H1 (cell line): ENCODE measurements around the gene DIP2C. TPM values are rescaled to one million over a fixed set of nuclear protein-coding genes. Genes with fewer than 3 reads are reported as not detected.
A peak's percentile ranks its signal among the peaks of the same experiment; 100 is the strongest.

Experiments used
- CTCF ChIA-PET: fragments of 300-600 bp; sonication (Branson Sonifier 250); formaldehyde crosslinking; loops from one replicate; lab custom pipeline; 2021; ENCODE audit not compliant: partially characterized antibody; lab: Charles Lee
- POLR2A ChIA-PET: fragments of 300-600 bp; sonication (Branson Sonifier 250); formaldehyde crosslinking; loops from one replicate; lab custom pipeline; 2021; ENCODE audit warnings: inconsistent platforms; ENCODE audit not compliant: partially characterized antibody; lab: Charles Lee
- DNase-seq, 2 experiments: peaks; one replicate each; pipeline versions ENCODE4 v3.0.0 to v3.0.0-alpha.2; 2010 to 2022; ENCODE audit warnings: low spot score in 2 of 2, low read depth in 1 of 2, mixed read lengths in 1 of 2
- FAIRE-seq: peaks from 2 replicates; lab custom pipeline; 2011; peaks lifted over from hg19 to GRCh38; lab: Jason Lieb, UNC
- H2AFZ ChIP-seq: 2 replicates; pipeline ENCODE4 v1.8.1; 2012; ENCODE audit warnings: low read length, inconsistent platforms
- H2AK5ac ChIP-seq: 2 replicates; pipeline ENCODE4 v1.6.1; 2013; ENCODE audit warnings: low read depth, low read length
- H2BK120ac ChIP-seq: replicated peaks from 2 replicates; pipeline ENCODE3; 2013; ENCODE audit warnings: low read depth, low read length, inconsistent platforms
- H2BK12ac ChIP-seq: 2 replicates; pipeline ENCODE4 v1.6.1; 2013; ENCODE audit warnings: low read depth, low read length
- H2BK15ac ChIP-seq: 2 replicates; pipeline ENCODE4 v1.6.1; 2013; ENCODE audit warnings: low read length
- H2BK20ac ChIP-seq: 2 replicates; pipeline ENCODE4 v1.6.1; 2013; ENCODE audit warnings: low read length
- H2BK5ac ChIP-seq: 2 replicates; pipeline ENCODE4 v1.6.1; 2013; ENCODE audit warnings: low read depth, low read length
- H3K14ac ChIP-seq: 2 replicates; pipeline ENCODE4 v1.6.1; 2013; ENCODE audit warnings: inconsistent platforms; ENCODE audit not compliant: insufficient read length
- H3K18ac ChIP-seq: 2 replicates; pipeline ENCODE4 v1.6.1; 2013; ENCODE audit warnings: low read length; ENCODE audit errors: extremely low read depth
- H3K23ac ChIP-seq: 2 replicates; pipeline ENCODE4 v1.6.1; 2013; ENCODE audit warnings: inconsistent platforms; ENCODE audit not compliant: insufficient read length
- H3K23me2 ChIP-seq: 2 replicates; pipeline ENCODE4 v1.6.1; 2013; ENCODE audit warnings: low read depth, low read length
- H3K27ac ChIP-seq: 2 replicates; pipeline ENCODE4 v1.6.1; 2011; ENCODE audit warnings: low read depth, low read length, inconsistent platforms
- H3K27me3 ChIP-seq, 4 experiments: replicated peaks in 1 of 4; 1 replicate in 1 of 4; 2 replicates in 3 of 4; pipeline versions ENCODE4 v1.6.1 to v1.8.1; 2011 to 2013; ENCODE audit warnings: low read length in 3 of 4, mild to moderate bottlenecking in 3 of 4, inconsistent platforms in 2 of 4, mixed read lengths in 2 of 4, moderate library complexity in 1 of 4; ENCODE audit not compliant: control insufficient read depth in 3 of 4, insufficient read depth in 3 of 4; ENCODE audit errors: extremely low read depth in 1 of 4
- H3K36me3 ChIP-seq, 4 experiments: 2 replicates each; pipeline versions ENCODE4 v1.6.1 to v1.8.1; 2011 to 2013; ENCODE audit warnings: mild to moderate bottlenecking in 4 of 4, low read length in 3 of 4, moderate library complexity in 2 of 4, control low read depth in 1 of 4, inconsistent platforms in 1 of 4; ENCODE audit not compliant: insufficient read depth in 4 of 4, control insufficient read depth in 2 of 4
- H3K4ac ChIP-seq: replicated peaks from 2 replicates; pipeline ENCODE3; 2013; ENCODE audit warnings: low read length, low read depth, mixed read lengths, inconsistent platforms; ENCODE audit not compliant: insufficient read length
- H3K4me1 ChIP-seq, 4 experiments: replicated peaks in 1 of 4; 1 replicate in 1 of 4; 2 replicates in 3 of 4; pipeline versions ENCODE4 v1.6.1 to v1.8.1; 2011 to 2013; ENCODE audit warnings: low read length in 3 of 4, inconsistent platforms in 2 of 4, mixed read lengths in 1 of 4; ENCODE audit not compliant: insufficient read depth in 4 of 4, control insufficient read depth in 3 of 4
- H3K4me2 ChIP-seq, 2 experiments: 2 replicates each; pipeline versions ENCODE4 v1.6.1 to v1.8.1; 2011 to 2013; ENCODE audit warnings: low read depth in 2 of 2, low read length in 2 of 2, control low read depth in 1 of 2, inconsistent platforms in 1 of 2, mild to moderate bottlenecking in 1 of 2; ENCODE audit not compliant: insufficient read depth in 1 of 2
- H3K4me3 ChIP-seq, 4 experiments: fragments of 200-600, 300-600 bp in 1 of 4; sonication (generic), shearing (Covaris generic), sonication (Bioruptor Twin) in 1 of 4; 2 replicates each; pipeline versions ENCODE4 v1.5.1 to v1.8.1; 2011 to 2016; ENCODE audit warnings: low read length in 4 of 4, low read depth in 3 of 4, control low read depth in 2 of 4, inconsistent platforms in 2 of 4, mild to moderate bottlenecking in 2 of 4, mixed read lengths in 1 of 4, moderate library complexity in 1 of 4; ENCODE audit not compliant: insufficient read depth in 2 of 4; ENCODE audit errors: extremely low read depth in 1 of 4
- H3K56ac ChIP-seq: replicated peaks from 2 replicates; pipeline ENCODE3; 2013; ENCODE audit warnings: low read depth, mild to moderate bottlenecking, mixed read lengths, low read length, inconsistent platforms; ENCODE audit not compliant: insufficient read length
- H3K79me1 ChIP-seq: 2 replicates; pipeline ENCODE4 v1.6.1; 2013; ENCODE audit warnings: low read depth, low read length, control low read depth
- H3K79me2 ChIP-seq, 2 experiments: 2 replicates each; pipeline versions ENCODE4 v1.6.1 to v1.8.1; 2012 to 2013; ENCODE audit warnings: low read length in 2 of 2, mild to moderate bottlenecking in 2 of 2, inconsistent platforms in 1 of 2; ENCODE audit not compliant: insufficient read depth in 2 of 2, control insufficient read depth in 1 of 2
- H3K9ac ChIP-seq, 4 experiments: replicated peaks in 1 of 4; 1 replicate in 1 of 4; 2 replicates in 3 of 4; pipeline versions ENCODE4 v1.6.1 to v1.8.1; 2011 to 2013; ENCODE audit warnings: low read depth in 3 of 4, low read length in 3 of 4, control low read depth in 2 of 4, mild to moderate bottlenecking in 2 of 4, moderate library complexity in 2 of 4, inconsistent platforms in 1 of 4; ENCODE audit errors: extremely low read depth in 1 of 4
- H3K9me3 ChIP-seq, 2 experiments: 2 replicates each; pipeline versions ENCODE4 v1.6.1 to v1.8.1; 2012 to 2013; ENCODE audit warnings: mild to moderate bottlenecking in 2 of 2, moderate library complexity in 2 of 2, control low read depth in 1 of 2, inconsistent platforms in 1 of 2, low read depth in 1 of 2, low read length in 1 of 2, mixed read lengths in 1 of 2; ENCODE audit not compliant: insufficient read depth in 2 of 2
- H4K20me1 ChIP-seq, 2 experiments: replicated peaks in 1 of 2; 2 replicates each; pipeline versions ENCODE3 to v1.8.1; 2011 to 2013; ENCODE audit warnings: inconsistent platforms in 2 of 2, low read length in 2 of 2, mild to moderate bottlenecking in 1 of 2; ENCODE audit not compliant: insufficient read depth in 2 of 2, control insufficient read depth in 1 of 2
- H4K5ac ChIP-seq: 2 replicates; pipeline ENCODE4 v1.6.1; 2013; ENCODE audit warnings: low read length, low read depth, mixed read lengths, inconsistent platforms; ENCODE audit not compliant: insufficient read length
- H4K8ac ChIP-seq: 2 replicates; pipeline ENCODE4 v1.8.0; 2013; ENCODE audit warnings: mild to moderate bottlenecking, moderate library complexity, low read length, inconsistent platforms; ENCODE audit not compliant: insufficient read depth; ENCODE audit errors: extremely low read depth
- H4K91ac ChIP-seq: replicated peaks from 2 replicates; pipeline ENCODE3; 2013; ENCODE audit warnings: low read length, mixed read lengths, inconsistent platforms; ENCODE audit not compliant: insufficient read length
- NRF1 ChIP-seq: IDR thresholded peaks from 2 replicates; pipeline ENCODE4 v1.6.1; 2011; ENCODE audit warnings: mild to moderate bottlenecking, low read depth, low read length, improper control_type of control experiment
- WGBS, 2 experiments: shearing (Covaris generic) in 1 of 2; methylation state at CpG; one replicate each; pipeline versions ENCODE4 v1.1.6 to v1.1.7; 2013 to 2015; ENCODE audit warnings: low lambda C conversion rate in 2 of 2, mixed read lengths in 2 of 2, inconsistent platforms in 1 of 2, low coverage in 1 of 2, missing lambda C conversion rate in 1 of 2; ENCODE audit not compliant: insufficient replicate concordance in 2 of 2, insufficient coverage in 1 of 2, insufficient read length in 1 of 2; ENCODE audit errors: extremely low coverage in 1 of 2, missing lambda C conversion rate in 1 of 2; 5-methylcytosine and 5-hydroxymethylcytosine counted together
- polyA plus RNA-seq, 7 experiments: library from polyadenylated mRNA; depleted of rRNA in 3 of 7; stranded (reverse) in 5 of 7; unstranded in 2 of 7; fragments of >200 nt in 5 of 7; fragments of 200-250 nt in 2 of 7; gene quantifications; 1 replicate in 5 of 7; 2 replicates in 1 of 7; 4 replicates in 1 of 7; pipeline versions ENCODE4 v1.2.1 to v1.2.3, GENCODE V29; 2011 to 2013; ENCODE audit warnings: missing spikeins in 2 of 7, mixed read lengths in 2 of 7
- total RNA-seq: library from RNA; stranded (reverse); fragmentation: NEBNext Ultra II Directional; extraction: Animal tissue kit (Norgen Biotek cat#: 25700); gene quantifications from 2 replicates; pipeline ENCODE4 v1.2.1, GENCODE V29; 2021

DIP2C gene
- total and polyA plus RNA-seq, 2 of the 8 experiments (the other 6 are each of a cell fraction or from before 2014, with no cell fraction given) = 3.8 to 9.3 TPM

DNA sequence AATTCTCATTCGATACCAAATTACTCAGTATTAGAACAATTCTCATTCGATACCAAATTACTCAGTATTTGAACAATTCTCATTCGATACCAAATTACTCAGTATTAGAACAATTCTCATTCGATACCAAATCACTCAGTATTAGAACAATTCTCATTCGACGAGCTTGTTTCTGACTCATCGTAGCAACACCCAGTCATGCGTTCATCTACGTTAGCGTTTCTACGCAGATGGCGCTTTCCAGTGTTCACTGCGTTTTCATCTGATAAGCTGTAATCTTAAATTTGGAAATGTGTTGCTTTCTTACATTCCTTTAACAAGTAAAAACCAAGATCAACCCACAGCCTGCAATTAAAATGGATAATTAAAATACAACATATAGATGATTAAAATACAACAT lies 277.9 kb downstream of the DIP2C start:
- Histone ChIP-seq H4K20me1 (no peaks in the 10 kb centered on the region), H3K23me2 (no peaks in the 10 kb centered on the region), H3K27me3 (no peaks in the 10 kb centered on the region), H2AFZ (no peak overlapping the region), H2BK20ac (no peak overlapping the region), H3K4me1 (no peaks in the 10 kb centered on the region), H4K91ac (no peak overlapping the region), H2BK120ac (no peak overlapping the region), H2BK12ac (no peak overlapping the region), H3K79me2 (no peaks in the 10 kb centered on the region), H3K4me2 (no peak overlapping the region), H3K9ac (no peak overlapping the region), H3K79me1 (no peaks in the 10 kb centered on the region), H4K5ac (no peak overlapping the region), H3K4me3 (no peak overlapping the region), H2BK15ac (no peak overlapping the region), H3K56ac (no peak overlapping the region), H3K9me3 (no peaks in the 10 kb centered on the region), H2AK5ac (no peak overlapping the region), H3K36me3 (peaks cover 0 to 2% (median 0%) of the 10 kb centered on the region in 4 experiments; a peak in 1 of 8 replicates), H3K23ac (no peak overlapping the region), H2BK5ac (no peak overlapping the region), H3K27ac (no peak overlapping the region), H3K18ac (no peak overlapping the region), H3K14ac (no peak overlapping the region), H4K8ac (no peak overlapping the region), H3K4ac (no peak overlapping the region)
- WGBS, 2 experiments = 87% methylated on average over 13 of the region's 13 CpGs; no CpG with 5 or more reads in 1 of the 2 experiments
- FAIRE-seq (peak; percentile 19), DNase-seq (no peak)
- ChIA-PET POLR2A (no interaction called here), CTCF (interaction anchor here (0.9 to 2.1 kb wide), 4 partner anchors 12 to 432 kb away, joined by 3 to 12 read pairs (median 4); no protein-coding TSS in a partner anchor)
- TF ChIP-seq NRF1 = no peak
